ENCODE data around the gene SCN4B. TPM values are rescaled to one million over a fixed set of nuclear protein-coding genes. Genes with fewer than 3 reads are reported as not detected.

The SCN4B gene
- total RNA-seq, 1 donor from 2014 or later = 0.79 TPM

DNA sequence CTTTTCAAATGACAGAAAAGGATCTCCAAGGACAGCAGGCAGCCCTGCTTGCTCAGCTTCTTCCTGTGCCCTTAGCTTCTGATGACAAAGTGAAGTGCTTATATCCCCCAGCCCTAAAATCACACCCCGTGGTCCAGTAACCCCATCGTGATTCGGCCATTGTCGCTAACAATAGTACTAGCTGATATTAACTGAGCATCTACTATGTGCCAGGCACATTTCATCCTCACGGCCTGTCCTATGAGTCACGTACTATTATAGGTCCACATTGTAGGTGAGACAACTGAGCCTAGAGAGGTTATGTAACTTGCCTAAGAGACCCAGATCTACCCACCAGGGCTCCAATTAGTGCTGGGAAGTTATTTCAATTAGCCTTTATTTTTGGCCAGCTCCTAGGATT, 6.1 kb downstream of the SCN4B start:
- TF ChIP-seq, protein P1, sequence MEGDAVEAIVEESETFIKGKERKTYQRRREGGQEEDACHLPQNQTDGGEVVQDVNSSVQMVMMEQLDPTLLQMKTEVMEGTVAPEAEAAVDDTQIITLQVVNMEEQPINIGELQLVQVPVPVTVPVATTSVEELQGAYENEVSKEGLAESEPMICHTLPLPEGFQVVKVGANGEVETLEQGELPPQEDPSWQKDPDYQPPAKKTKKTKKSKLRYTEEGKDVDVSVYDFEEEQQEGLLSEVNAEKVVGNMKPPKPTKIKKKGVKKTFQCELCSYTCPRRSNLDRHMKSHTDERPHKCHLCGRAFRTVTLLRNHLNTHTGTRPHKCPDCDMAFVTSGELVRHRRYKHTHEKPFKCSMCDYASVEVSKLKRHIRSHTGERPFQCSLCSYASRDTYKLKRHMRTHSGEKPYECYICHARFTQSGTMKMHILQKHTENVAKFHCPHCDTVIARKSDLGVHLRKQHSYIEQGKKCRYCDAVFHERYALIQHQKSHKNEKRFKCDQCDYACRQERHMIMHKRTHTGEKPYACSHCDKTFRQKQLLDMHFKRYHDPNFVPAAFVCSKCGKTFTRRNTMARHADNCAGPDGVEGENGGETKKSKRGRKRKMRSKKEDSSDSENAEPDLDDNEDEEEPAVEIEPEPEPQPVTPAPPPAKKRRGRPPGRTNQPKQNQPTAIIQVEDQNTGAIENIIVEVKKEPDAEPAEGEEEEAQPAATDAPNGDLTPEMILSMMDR (IDR thresholded peaks at IDR 0.05; ENCODE audit: insufficient read depth, low read length, poor library complexity, severe bottlenecking) = no peak
- Histone ChIP-seq H3K4me3 (ENCODE audit: low read depth, low read length) (no peak overlapping the region), H3K27me3 (ENCODE audit: control insufficient read depth, insufficient read depth, low read length) (peaks cover 74% of the 10 kb centered on the region), H3K36me3 (ENCODE audit: control insufficient read depth, insufficient read depth, low read length) (no peaks in the 10 kb centered on the region)
- no peak for DNase-seq (ENCODE audit: low read depth)

- TF ChIP-seq, protein P1 (IDR thresholded peaks at IDR 0.05; ENCODE audit: insufficient read depth, low read length, poor library complexity, severe bottlenecking) = peak; percentile 91
- peak; percentile 19 for DNase-seq (ENCODE audit: low read depth)
- Histone ChIP-seq H3K4me3 (ENCODE audit: low read depth, low read length) (peak overlapping the region; percentile 56), H3K27me3 (ENCODE audit: control insufficient read depth, insufficient read depth, low read length) (peaks cover 68% of the 10 kb centered on the region), H3K36me3 (ENCODE audit: control insufficient read depth, insufficient read depth, low read length) (no peaks in the 10 kb centered on the region)
Observed at GRCh38 chr11:118145285-118146227, 7.1 kb downstream of the SCN4B start.

DNA sequence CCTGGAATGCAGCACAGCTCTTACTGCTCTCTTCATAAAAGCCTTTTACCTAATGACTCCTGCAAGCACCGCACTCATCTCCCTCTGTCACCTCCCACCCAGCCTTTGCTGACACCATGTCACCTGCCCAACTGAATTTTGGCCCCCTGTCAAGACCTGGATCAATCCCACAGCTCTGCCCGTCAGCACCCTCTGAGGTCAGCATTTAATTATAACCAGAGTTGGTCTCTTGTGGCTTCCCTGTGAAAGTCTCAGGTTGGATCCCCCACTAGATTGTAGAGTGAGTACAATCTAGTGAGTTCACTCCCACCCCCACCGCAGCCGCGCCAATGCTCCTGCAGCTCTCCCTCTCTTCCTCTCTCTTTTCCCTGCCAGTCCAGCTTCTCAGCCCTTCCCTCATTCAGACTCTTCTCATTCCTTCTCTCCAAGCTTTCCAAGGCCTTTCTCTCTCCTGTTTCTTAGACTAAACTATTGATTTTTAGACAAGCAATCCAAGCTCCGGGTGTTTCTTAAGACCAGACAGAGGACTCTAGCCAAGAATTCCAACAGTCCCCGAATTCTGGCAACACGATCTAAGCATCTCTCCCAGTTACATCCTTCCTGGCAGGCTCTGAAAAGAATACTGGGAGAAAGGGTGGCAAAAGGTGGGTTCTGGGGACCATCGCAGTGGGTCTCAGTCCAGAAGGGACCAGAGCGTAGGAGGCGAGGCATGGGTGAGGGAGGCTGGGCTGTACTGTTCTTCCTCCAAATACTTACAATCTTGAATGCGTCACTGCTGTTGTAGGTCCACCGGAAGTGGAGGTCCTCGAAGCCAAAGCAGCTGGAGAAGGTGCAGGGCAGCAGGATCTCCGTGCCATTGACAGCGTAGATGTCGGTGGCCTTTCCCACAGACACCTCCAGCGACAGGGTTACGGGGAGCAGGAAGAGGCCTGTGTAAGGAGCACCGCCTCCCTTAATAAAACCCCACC, 8.0 kb downstream of the SCN4B start:
- Histone ChIP-seq H3K36me3 (ENCODE audit: control insufficient read depth, insufficient read depth, low read length) (no peaks in the 10 kb centered on the region), H3K27me3 (ENCODE audit: control insufficient read depth, insufficient read depth, low read length) (peaks cover 59% of the 10 kb centered on the region), H3K4me3 (ENCODE audit: low read depth, low read length) (no peak overlapping the region)
- TF ChIP-seq, protein P1 (IDR thresholded peaks at IDR 0.05; ENCODE audit: insufficient read depth, low read length, poor library complexity, severe bottlenecking) = no peak
- DNase-seq (ENCODE audit: low read depth) = no peak

GRCh38 chr11:118143661-118144185, 8.9 kb downstream of the SCN4B start:
- Histone ChIP-seq H3K36me3 (ENCODE audit: control insufficient read depth, insufficient read depth, low read length) (no peaks in the 10 kb centered on the region), H3K4me3 (ENCODE audit: low read depth, low read length) (no peak overlapping the region), H3K27me3 (ENCODE audit: control insufficient read depth, insufficient read depth, low read length) (peaks cover 55% of the 10 kb centered on the region)
- DNase-seq (ENCODE audit: low read depth) = no peak
- TF ChIP-seq, protein P1 (IDR thresholded peaks at IDR 0.05; ENCODE audit: insufficient read depth, low read length, poor library complexity, severe bottlenecking) = no peak

- Histone ChIP-seq H3K27me3 (ENCODE audit: control insufficient read depth, insufficient read depth, low read length) (peaks cover 50% of the 10 kb centered on the region), H3K36me3 (ENCODE audit: control insufficient read depth, insufficient read depth, low read length) (no peaks in the 10 kb centered on the region), H3K4me3 (ENCODE audit: low read depth, low read length) (no peak overlapping the region)
- TF ChIP-seq, protein P1 (IDR thresholded peaks at IDR 0.05; ENCODE audit: insufficient read depth, low read length, poor library complexity, severe bottlenecking) = no peak
- no peak for DNase-seq (ENCODE audit: low read depth)
Observed at GRCh38 chr11:118142809-118143208, 9.8 kb downstream of the SCN4B start.
